GM18951 (cell line): ENCODE results near the gene ANKDD1B.
A peak's percentile ranks its signal among the peaks of the same experiment; 100 is the strongest.

ENCODE experiments used
- POLR2A ChIP-seq: IDR thresholded peaks from 4 replicates; pipeline ENCODE4 v1.6.1; 2011; ENCODE audit warnings: mild to moderate bottlenecking; ENCODE audit not compliant: insufficient read length, insufficient read depth; ENCODE audit errors: extremely low read depth
- in situ Hi-C: fragments of 300-500 bp; cut with MboI; formaldehyde crosslinking; loops from one replicate; pipeline ENCODE4 v1.12.0; 2022; ENCODE audit warnings: low sequenced_read_pairs, mixed read lengths, inconsistent platforms; ENCODE audit not compliant: unreplicated experiment

ANKDD1B gene

DNA sequence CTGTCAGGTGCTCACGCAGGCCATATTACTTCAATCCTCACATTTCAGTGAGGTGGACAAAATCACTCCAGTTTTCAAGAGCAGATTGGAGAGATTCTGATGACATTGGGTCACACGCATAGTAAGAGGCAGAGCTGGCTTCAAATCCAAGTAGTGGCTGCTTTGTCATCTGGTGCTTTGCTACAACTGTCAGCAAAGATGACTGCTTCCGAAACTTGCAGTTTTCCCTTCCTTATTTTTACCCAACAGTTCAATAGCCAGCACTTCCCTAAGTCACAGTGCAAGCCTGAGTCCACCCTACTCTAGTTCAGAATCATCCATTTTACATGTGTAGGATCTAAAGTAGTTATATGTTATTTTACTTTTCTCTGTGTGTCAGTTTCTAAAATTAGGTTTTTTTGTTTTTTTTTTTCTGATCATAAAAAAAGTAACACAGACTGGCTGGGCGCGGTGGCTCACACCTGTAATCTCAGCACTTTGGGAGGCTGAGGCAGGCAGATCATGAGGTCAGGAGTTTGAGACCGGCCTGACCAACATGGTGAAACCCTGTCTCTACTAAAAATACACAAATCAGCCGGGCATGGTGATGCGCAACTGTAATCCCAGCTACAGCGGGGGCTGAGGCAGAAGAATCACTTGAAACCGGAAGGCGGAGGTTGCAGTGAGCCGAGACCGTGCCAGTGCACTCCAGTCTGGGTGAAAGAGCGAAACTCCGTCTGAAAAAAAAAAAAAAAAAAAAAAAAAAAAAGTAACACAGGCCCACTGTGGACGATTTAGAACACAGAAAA lies 49.6 kb downstream of the ANKDD1B start:
- in situ Hi-C loops: no loop called here
- no peak for TF ChIP-seq POLR2A

- in situ Hi-C loops: no loop called here
- TF ChIP-seq POLR2A: no peak
Measured at GRCh38 chr5:75662061-75662460, 50.8 kb downstream of the ANKDD1B start.

- in situ Hi-C loops: no loop called here
- no peak for TF ChIP-seq POLR2A
Measured at GRCh38 chr5:75663579-75664284, 52.5 kb downstream of the ANKDD1B start.

GRCh38 chr5:75664979-75665378 lies 53.7 kb downstream of the ANKDD1B start:
- TF ChIP-seq POLR2A: no peak
- in situ Hi-C loops: no loop called here

DNA sequence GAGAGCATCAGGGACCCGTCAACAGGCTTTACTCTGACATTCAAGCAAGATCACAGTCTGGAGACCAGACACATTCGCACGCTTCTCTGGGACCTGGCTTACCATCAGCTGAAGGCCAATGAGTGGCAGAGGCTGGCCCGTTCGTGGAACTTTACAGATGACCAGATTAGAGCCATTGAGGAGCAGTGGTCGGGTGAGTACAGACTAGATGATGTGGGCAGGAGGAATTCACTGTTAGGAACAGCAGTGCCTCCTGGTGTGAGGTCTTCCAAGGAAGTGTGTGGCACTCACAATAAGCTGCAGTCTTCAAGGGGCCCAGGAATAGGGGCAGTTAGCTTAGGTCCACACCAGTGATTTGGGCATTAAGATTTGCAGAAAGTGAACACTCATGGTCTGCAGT lies 55.5 kb downstream of the ANKDD1B start:
- TF ChIP-seq POLR2A: no peak
- in situ Hi-C loops: no loop called here

DNA sequence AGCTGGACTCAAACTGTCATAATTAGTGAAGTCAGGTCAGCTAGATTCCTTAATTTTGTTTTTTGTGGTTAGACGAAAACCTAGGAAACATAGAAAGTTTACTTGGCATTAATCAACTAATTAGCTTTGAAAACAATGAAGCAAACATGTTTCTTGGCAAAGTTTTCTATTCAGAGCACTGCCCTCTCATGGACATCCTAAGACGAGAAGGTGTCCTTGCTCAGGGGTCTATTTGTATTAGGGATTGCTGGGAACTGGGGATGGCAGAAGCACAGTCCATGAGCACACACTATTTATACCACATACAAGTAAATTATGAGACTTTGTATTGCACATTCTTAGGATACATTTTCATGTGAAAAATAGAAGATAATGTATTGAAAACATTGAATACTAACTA lies 56.3 kb downstream of the ANKDD1B start:
- in situ Hi-C loops: no loop called here
- TF ChIP-seq POLR2A: no peak

- TF ChIP-seq POLR2A: no peak
- in situ Hi-C loops: no loop called here
Measured at GRCh38 chr5:75668445-75668844, 57.2 kb downstream of the ANKDD1B start.

DNA sequence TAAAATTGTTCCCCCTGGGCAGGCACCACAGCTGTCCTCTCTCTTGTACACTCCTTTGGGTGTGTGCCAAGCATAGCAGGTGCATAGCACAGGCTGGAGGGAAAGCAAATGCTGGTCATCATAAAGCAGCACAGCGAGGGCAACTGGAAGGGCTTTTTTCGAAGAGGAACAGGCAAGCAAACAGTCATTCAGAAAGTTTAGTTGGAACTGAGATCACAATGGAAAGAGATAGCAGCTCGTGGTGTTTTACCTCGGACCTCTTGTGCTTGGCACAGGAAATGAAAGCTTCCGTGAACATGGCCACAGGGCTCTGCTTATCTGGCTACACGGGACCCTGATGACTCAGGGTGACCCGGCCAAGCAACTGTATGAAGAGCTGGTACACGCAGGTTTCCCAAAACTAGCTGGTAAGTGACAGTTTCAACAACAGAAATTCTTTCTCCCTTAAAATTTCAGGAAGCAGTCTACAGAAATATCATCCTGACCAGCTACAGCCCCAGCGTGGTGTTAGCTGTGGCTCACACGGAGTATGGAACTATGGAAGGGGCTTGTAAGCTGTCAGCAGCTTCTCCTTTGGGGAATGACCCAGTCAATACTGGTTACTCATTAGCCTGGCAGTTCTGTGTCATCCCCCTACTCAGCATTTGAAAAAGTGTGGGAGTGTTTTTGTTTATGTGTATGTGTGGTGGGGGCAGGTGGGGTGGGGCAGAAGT lies 57.9 kb downstream of the ANKDD1B start:
- in situ Hi-C loops: no loop called here
- TF ChIP-seq POLR2A: peak; percentile 45

DNA sequence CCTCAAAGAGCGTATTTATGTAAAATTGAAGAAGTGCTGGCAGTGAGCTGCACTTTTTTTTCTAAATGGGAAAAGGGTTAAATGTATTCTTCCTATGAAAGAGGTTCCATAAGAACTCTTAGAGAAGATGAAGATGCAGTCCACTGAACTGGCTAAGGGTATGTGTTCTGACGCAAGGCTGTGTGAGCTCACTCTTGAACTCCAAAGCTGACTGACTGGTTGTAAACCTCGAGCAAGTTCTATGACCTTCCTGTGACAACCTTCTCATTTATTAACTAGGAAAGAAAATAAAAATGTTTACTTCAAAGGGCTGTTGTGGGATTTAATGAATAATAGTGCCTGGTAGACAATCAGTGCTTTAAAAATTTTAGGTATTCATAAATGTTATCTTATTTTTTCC lies 59.3 kb downstream of the ANKDD1B start:
- in situ Hi-C loops: loop anchor here (10.0 kb wide), 1 partner anchor 306 kb away; no protein-coding TSS in a partner anchor

GRCh38 chr5:75671506-75671905 lies 60.3 kb downstream of the ANKDD1B start:
- TF ChIP-seq POLR2A: no peak
- in situ Hi-C loops: loop anchor here (10.0 kb wide), 1 partner anchor 307 kb away; no protein-coding TSS in a partner anchor

More for the DNA sequence above, 59.3 kb downstream of the ANKDD1B start:
- TF ChIP-seq POLR2A: no peak

- in situ Hi-C loops: loop anchor here (10.0 kb wide), 1 partner anchor 308 kb away; no protein-coding TSS in a partner anchor
Measured at GRCh38 chr5:75672616-75673015, 61.4 kb downstream of the ANKDD1B start.

GRCh38 chr5:75675783-75676182 lies 64.5 kb downstream of the ANKDD1B start:
- in situ Hi-C loops: loop anchor here (10.0 to 25.0 kb wide), 2 partner anchors 311 to 438 kb away; partner anchors contain the start of gene ANKRD31
- TF ChIP-seq POLR2A: no peak

More at GRCh38 chr5:75672616-75673015, 61.4 kb downstream of the ANKDD1B start:
- no peak for TF ChIP-seq POLR2A

GRCh38 chr5:75677607-75678006 lies 66.4 kb downstream of the ANKDD1B start:
- TF ChIP-seq POLR2A: no peak
- in situ Hi-C loops: loop anchor here (10.0 to 25.0 kb wide), 2 partner anchors 313 to 440 kb away; partner anchors contain the start of gene ANKRD31
